GM18861 (cell line): Measurements from ENCODE around the gene TBL1Y.
"Not testable (repeated sequence)": the region's sequence is repeated elsewhere in the genome, so short reads cannot be mapped to it uniquely, and the experiment has no call there.

Experiments used
- ATAC-seq: cut with Tn5 transposase; IDR thresholded peaks from one replicate; pipeline ENCODE4 v1.9.1; 2021; ENCODE audit not compliant: unreplicated experiment

Gene TBL1Y

DNA sequence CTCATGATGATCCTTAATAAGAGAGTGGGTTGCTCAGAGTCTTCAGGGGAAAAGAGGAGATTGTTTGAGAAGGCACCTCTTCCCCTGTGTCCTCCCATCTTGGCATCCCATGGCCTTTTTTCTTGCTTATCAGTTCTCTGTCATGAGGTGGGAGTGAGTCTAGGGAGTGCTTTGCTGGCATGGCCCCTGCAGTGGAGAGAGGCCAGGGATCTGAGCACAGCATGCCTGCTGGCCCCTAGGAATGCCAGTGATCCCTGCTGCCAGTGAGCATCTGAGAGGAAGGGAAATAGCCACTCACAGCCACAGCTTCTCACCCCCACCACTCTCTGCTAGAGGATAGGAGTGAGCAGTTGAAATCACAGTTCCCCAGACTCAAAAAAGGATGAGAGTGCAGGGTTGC is 168.2 kb downstream of the TBL1Y start:
- no peak for ATAC-seq

GRCh38 chrY:7080548-7080947 is 170.1 kb downstream of the TBL1Y start:
- not testable (repeated sequence) for ATAC-seq

- no peak for ATAC-seq
Measured at GRCh38 chrY:7085606-7086005, 175.1 kb downstream of the TBL1Y start.

GRCh38 chrY:7092836-7093235 is 182.3 kb downstream of the TBL1Y start:
- no peak for ATAC-seq

DNA sequence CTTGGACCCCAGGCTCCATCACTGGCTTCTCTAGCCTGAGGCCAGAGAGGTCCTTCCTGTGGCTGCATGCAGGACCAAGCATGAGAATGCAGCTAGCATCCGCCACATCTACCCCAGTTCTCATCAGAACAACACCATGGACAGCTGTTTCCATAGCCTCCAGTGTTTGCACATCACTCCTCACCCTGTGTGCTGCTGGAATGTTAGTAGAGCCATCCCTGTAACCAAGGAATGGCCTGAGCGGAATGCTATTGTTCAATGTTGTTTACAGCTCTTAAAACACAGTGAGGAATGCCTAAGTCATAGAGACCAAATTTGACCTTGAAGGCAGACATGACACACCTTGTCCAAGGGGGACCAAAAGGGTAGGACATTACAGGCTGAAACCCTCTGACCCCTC is 183.9 kb downstream of the TBL1Y start:
- ATAC-seq = no peak

GRCh38 chrY:7097021-7097420 is 186.5 kb downstream of the TBL1Y start:
- no peak for ATAC-seq

- ATAC-seq = no peak
Measured at GRCh38 chrY:7099742-7100141, 189.2 kb downstream of the TBL1Y start.

- no peak for ATAC-seq
Measured at GRCh38 chrY:7102680-7103079, 192.2 kb downstream of the TBL1Y start.

DNA sequence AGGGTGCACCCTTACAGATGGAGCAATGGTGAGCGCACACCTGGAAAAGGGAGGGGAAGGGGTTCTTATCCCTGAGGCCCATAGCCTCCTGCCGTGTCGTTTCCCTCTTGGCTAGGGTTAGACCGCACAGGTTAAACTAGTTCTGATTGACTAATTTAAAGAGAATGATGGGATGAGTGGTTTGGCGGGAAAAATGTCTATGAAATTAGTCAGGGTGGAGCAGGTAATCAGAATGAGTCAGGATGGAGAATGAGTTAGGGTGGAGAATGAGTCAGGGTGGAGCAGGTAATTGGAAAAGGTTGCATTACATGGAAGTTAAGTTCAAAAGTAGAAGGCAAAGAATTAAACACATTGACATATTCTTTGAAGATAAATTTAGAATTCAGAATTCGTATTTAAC is 196.7 kb downstream of the TBL1Y start:
- no peak for ATAC-seq

DNA sequence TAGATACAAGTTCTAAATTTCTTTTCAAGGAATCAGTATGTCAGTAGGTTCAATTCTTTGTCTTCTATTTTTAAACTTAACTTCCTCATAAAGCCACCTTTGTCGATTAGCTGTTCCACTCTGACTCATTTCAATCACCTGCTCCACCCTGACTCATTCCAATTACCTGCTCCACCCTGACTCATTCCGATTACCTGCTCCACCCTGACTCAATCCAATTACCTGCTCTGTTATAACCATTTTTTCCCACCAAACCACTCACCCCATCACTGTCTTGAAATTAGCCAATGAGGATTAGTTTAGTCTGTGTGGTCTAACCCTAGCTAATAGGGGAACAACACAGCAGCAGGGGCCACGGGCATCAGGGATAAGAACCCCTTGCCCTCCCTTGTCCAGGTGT is 199.6 kb downstream of the TBL1Y start:
- no peak for ATAC-seq

DNA sequence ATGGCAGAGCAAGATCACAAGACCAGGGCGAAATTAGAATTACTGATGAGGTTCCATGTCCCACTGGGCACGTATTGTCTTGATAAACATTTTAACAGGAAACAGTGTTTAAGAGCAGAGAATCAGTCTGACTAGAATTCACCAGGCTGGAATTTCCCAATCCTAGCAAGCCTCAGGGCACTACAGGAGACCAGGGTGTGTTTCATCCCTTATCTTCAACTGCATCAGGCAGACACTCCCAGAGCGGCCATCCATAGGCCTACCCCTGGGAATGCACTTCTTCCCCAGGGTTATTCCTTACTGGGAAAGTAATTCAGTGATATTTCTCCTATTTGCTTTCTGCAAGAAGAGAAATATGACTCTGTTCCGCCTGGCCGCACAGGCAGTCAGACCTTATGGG is 205.4 kb downstream of the TBL1Y start:
- ATAC-seq = no peak

GRCh38 chrY:7122202-7122601 is 211.7 kb downstream of the TBL1Y start:
- no peak for ATAC-seq

DNA sequence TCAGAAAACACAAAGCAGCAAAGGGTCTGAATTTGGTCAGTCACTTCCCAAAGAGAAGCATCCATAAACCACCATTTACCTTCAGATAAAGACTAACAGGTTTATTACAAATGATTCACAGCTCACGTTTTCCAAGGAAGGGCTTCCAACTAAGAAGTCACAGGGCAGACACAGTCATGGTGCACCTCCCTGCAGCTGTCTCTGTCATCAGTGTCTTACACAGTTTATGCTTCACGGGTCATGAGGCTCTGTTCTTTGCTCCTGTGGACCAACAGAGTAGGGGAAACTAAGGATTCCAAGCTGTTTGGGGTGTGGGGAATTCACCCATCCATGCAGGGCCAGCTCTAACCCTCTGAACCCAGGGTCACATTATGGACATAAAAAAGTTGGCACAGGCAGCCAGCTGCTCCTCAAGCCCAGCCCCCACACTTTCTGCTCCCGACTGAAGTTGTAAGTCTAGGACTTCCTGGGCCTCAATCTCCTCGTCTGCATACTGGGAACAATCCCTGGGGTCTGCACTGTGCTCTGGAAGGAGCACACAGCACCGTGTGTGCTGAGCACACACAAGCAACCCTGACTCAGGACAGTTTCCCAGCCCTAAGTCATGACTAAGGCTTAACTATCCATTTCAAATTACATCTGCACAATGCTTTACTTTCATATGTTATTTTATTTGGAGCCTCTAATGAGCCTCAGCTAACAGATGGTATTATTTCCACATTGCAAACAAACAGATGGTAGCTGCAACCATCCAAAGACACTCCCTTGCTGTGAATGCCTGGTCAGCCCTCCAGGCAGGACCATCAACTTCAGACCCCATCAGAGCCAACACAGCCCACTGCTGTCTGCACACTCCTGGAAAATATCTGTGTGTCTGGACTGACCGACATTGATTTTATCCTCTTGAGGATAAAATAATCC is 214.9 kb downstream of the TBL1Y start:
- no peak for ATAC-seq

DNA sequence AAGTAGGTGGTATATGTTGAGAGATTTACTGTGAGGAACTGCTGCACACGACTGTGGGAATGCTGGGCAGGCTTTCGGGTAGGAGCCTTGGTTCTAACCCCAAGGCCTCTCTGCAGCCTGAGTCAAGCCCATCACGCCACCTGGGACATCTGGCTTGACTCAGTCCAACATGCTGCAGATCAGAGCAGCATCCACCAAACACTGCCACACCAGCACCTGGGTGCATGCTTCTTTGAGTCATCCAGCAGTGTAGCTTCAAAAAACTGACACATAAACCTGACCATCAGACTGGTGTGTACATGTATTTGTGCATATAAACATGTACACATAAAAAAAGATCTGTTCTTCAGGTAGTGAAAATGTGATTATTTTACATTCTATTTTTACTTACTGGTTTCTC is 217.7 kb downstream of the TBL1Y start:
- ATAC-seq = no peak
